ENCODE data around the gene FAM131C.
"Not testable (repeated sequence)": the region's sequence is repeated elsewhere in the genome, so short reads cannot be mapped to it uniquely, and the experiment has no call there.

FAM131C gene

GRCh38 chr1:16029003-16029268 is 44.5 kb downstream of the FAM131C start:
- H3K36me3 ChIP-seq (ENCODE audit: control insufficient read depth in 4 of 4, insufficient read depth in 4 of 4, low read length in 3 of 4); H3K9me3 ChIP-seq (ENCODE audit: control extremely low read depth in 1 of 5, control insufficient read depth in 4 of 5, insufficient read depth in 2 of 5, low read depth in 1 of 5, low read length in 4 of 5); H3K4me1 ChIP-seq (ENCODE audit: control extremely low read depth in 1 of 4, control insufficient read depth in 4 of 4, insufficient read depth in 4 of 4, low read length in 3 of 4); POLR2A ChIA-PET; DNase-seq; H3K4me3 ChIP-seq (ENCODE audit: control insufficient read depth in 1 of 7, extremely low read depth in 1 of 7, insufficient read depth in 4 of 7, low read depth in 2 of 7, low read length in 6 of 7); H3K27ac ChIP-seq (ENCODE audit: insufficient read depth in 1 of 2, low read depth in 1 of 2, low read length in 2 of 2, poor library complexity in 1 of 2, severe bottlenecking in 2 of 2): not testable (repeated sequence)
- CTCF ChIA-PET, result interaction anchor here (1.2 kb wide), 1 partner anchor 19 kb away, joined by 4 read pairs; no protein-coding TSS in a partner anchor
- WGBS (ENCODE audit: insufficient coverage), result no CpG with 5 or more reads among the region's 13 CpGs
- H3K27me3 ChIP-seq (replicated peaks in 2 of 5; ENCODE audit: control insufficient read depth in 4 of 5, insufficient read depth in 5 of 5, low read length in 4 of 5), result peaks cover 0 to 19% (median 0%) of the 10 kb centered on the region in 5 experiments

GRCh38 chr1:16028237-16029002 is 45.0 kb downstream of the FAM131C start:
- ChIA-PET POLR2A (no interaction called here), CTCF (interaction anchor here (1.2 kb wide), 1 partner anchor 19 kb away, joined by 4 read pairs; no protein-coding TSS in a partner anchor)
- 52% methylated on average over 10 of the region's 19 CpGs for WGBS (ENCODE audit: insufficient coverage)
- Histone ChIP-seq H3K4me1 (ENCODE audit: control extremely low read depth in 1 of 4, control insufficient read depth in 4 of 4, insufficient read depth in 4 of 4, low read length in 3 of 4) (peaks cover 0 to 7% (median 5%) of the 10 kb centered on the region in 4 experiments), H3K27ac (ENCODE audit: insufficient read depth in 1 of 2, low read depth in 1 of 2, low read length in 2 of 2, poor library complexity in 1 of 2, severe bottlenecking in 2 of 2) (no peak overlapping the region), H3K4me3 (ENCODE audit: control insufficient read depth in 1 of 7, extremely low read depth in 1 of 7, insufficient read depth in 4 of 7, low read depth in 2 of 7, low read length in 6 of 7) (no peak overlapping the region), H3K9me3 (ENCODE audit: control extremely low read depth in 1 of 5, control insufficient read depth in 4 of 5, insufficient read depth in 2 of 5, low read depth in 1 of 5, low read length in 4 of 5) (no peaks in the 10 kb centered on the region), H3K27me3 (replicated peaks in 2 of 5; ENCODE audit: control insufficient read depth in 4 of 5, insufficient read depth in 5 of 5, low read length in 4 of 5) (peaks cover 0 to 19% (median 0%) of the 10 kb centered on the region in 5 experiments), H3K36me3 (ENCODE audit: control insufficient read depth in 4 of 4, insufficient read depth in 4 of 4, low read length in 3 of 4) (no peaks in the 10 kb centered on the region)
- no peak for DNase-seq

- peak; percentile 54 to 73 (median 72) for DNase-seq
- peaks cover 0 to 21% (median 0%) of the 10 kb centered on the region in 5 experiments for H3K27me3 ChIP-seq (replicated peaks in 2 of 5; ENCODE audit: control insufficient read depth in 4 of 5, insufficient read depth in 5 of 5, low read length in 4 of 5)
- H3K4me3 ChIP-seq (ENCODE audit: control insufficient read depth in 1 of 7, extremely low read depth in 1 of 7, insufficient read depth in 4 of 7, low read depth in 2 of 7, low read length in 6 of 7), result peak overlapping the region in 3 of 7 experiments; percentile 28 to 47 (median 36)
Measured at GRCh38 chr1:16026723-16027484, 46.5 kb downstream of the FAM131C start.

GRCh38 chr1:16026302-16026701 is 47.1 kb downstream of the FAM131C start:
- DNase-seq; H3K4me1 ChIP-seq (ENCODE audit: control extremely low read depth in 1 of 4, control insufficient read depth in 4 of 4, insufficient read depth in 4 of 4, low read length in 3 of 4); POLR2A ChIA-PET; H3K36me3 ChIP-seq (ENCODE audit: control insufficient read depth in 4 of 4, insufficient read depth in 4 of 4, low read length in 3 of 4); H3K9me3 ChIP-seq (ENCODE audit: control extremely low read depth in 1 of 5, control insufficient read depth in 4 of 5, insufficient read depth in 2 of 5, low read depth in 1 of 5, low read length in 4 of 5); H3K27ac ChIP-seq (ENCODE audit: insufficient read depth in 1 of 2, low read depth in 1 of 2, low read length in 2 of 2, poor library complexity in 1 of 2, severe bottlenecking in 2 of 2); H3K4me3 ChIP-seq (ENCODE audit: control insufficient read depth in 1 of 7, extremely low read depth in 1 of 7, insufficient read depth in 4 of 7, low read depth in 2 of 7, low read length in 6 of 7): not testable (repeated sequence)
- CTCF ChIA-PET, result interaction anchor here (1.1 to 1.3 kb wide), 3 partner anchors 11 to 29 kb away, joined by 3 read pairs; no protein-coding TSS in a partner anchor
- WGBS (ENCODE audit: insufficient coverage), result 43% methylated on average over 2 of the region's 10 CpGs
- peaks cover 0 to 21% (median 0%) of the 10 kb centered on the region in 5 experiments for H3K27me3 ChIP-seq (replicated peaks in 2 of 5; ENCODE audit: control insufficient read depth in 4 of 5, insufficient read depth in 5 of 5, low read length in 4 of 5)

More at GRCh38 chr1:16026723-16027484, 46.5 kb downstream of the FAM131C start:
- POLR2A ChIA-PET, result interaction anchor here (0.6 kb wide), 1 partner anchor 39 kb away, joined by 3 read pairs; no protein-coding TSS in a partner anchor
- 1% methylated on average over 12 of the region's 33 CpGs for WGBS (ENCODE audit: insufficient coverage)
- H3K36me3 ChIP-seq (ENCODE audit: control insufficient read depth in 4 of 4, insufficient read depth in 4 of 4, low read length in 3 of 4), result no peaks in the 10 kb centered on the region
- H3K27ac ChIP-seq (ENCODE audit: insufficient read depth in 1 of 2, low read depth in 1 of 2, low read length in 2 of 2, poor library complexity in 1 of 2, severe bottlenecking in 2 of 2), result no peak overlapping the region
- peaks cover 0 to 7% (median 5%) of the 10 kb centered on the region in 4 experiments for H3K4me1 ChIP-seq (ENCODE audit: control extremely low read depth in 1 of 4, control insufficient read depth in 4 of 4, insufficient read depth in 4 of 4, low read length in 3 of 4)
- CTCF ChIA-PET, result interaction anchor here (1.1 to 1.3 kb wide), 3 partner anchors 12 to 28 kb away, joined by 3 read pairs; no protein-coding TSS in a partner anchor
- no peaks in the 10 kb centered on the region for H3K9me3 ChIP-seq (ENCODE audit: control extremely low read depth in 1 of 5, control insufficient read depth in 4 of 5, insufficient read depth in 2 of 5, low read depth in 1 of 5, low read length in 4 of 5)

GRCh38 chr1:16023050-16023653 is 50.3 kb downstream of the FAM131C start:
- POLR2A ChIA-PET, result no interaction called here
- Histone ChIP-seq H3K27ac (ENCODE audit: insufficient read depth in 1 of 2, low read depth in 1 of 2, low read length in 2 of 2, poor library complexity in 1 of 2, severe bottlenecking in 2 of 2) (no peak overlapping the region), H3K4me1 (ENCODE audit: control extremely low read depth in 1 of 4, control insufficient read depth in 4 of 4, insufficient read depth in 4 of 4, low read length in 3 of 4) (peaks cover 0 to 7% (median 5%) of the 10 kb centered on the region in 4 experiments), H3K36me3 (ENCODE audit: control insufficient read depth in 4 of 4, insufficient read depth in 4 of 4, low read length in 3 of 4) (no peaks in the 10 kb centered on the region), H3K27me3 (replicated peaks in 2 of 5; ENCODE audit: control insufficient read depth in 4 of 5, insufficient read depth in 5 of 5, low read length in 4 of 5) (peaks cover 0 to 13% (median 0%) of the 10 kb centered on the region in 5 experiments), H3K4me3 (ENCODE audit: control insufficient read depth in 1 of 7, extremely low read depth in 1 of 7, insufficient read depth in 4 of 7, low read depth in 2 of 7, low read length in 6 of 7) (no peak overlapping the region), H3K9me3 (ENCODE audit: control extremely low read depth in 1 of 5, control insufficient read depth in 4 of 5, insufficient read depth in 2 of 5, low read depth in 1 of 5, low read length in 4 of 5) (no peaks in the 10 kb centered on the region)
- WGBS (ENCODE audit: insufficient coverage), result 88% methylated on average over 4 of the region's 7 CpGs
- no peak for DNase-seq
- CTCF ChIA-PET, result interaction anchor here (1.7 kb wide), 1 partner anchor 9 kb away, joined by 3 read pairs; no protein-coding TSS in a partner anchor

- CTCF ChIA-PET, result no interaction called here
- no peak for DNase-seq
- POLR2A ChIA-PET, result no interaction called here
- Histone ChIP-seq H3K27me3 (replicated peaks in 2 of 5; ENCODE audit: control insufficient read depth in 4 of 5, insufficient read depth in 5 of 5, low read length in 4 of 5) (peaks cover 0 to 7% (median 0%) of the 10 kb centered on the region in 5 experiments), H3K36me3 (ENCODE audit: control insufficient read depth in 4 of 4, insufficient read depth in 4 of 4, low read length in 3 of 4) (no peaks in the 10 kb centered on the region), H3K4me1 (ENCODE audit: control extremely low read depth in 1 of 4, control insufficient read depth in 4 of 4, insufficient read depth in 4 of 4, low read length in 3 of 4) (peaks cover 0 to 6% (median 5%) of the 10 kb centered on the region in 4 experiments), H3K4me3 (ENCODE audit: control insufficient read depth in 1 of 7, extremely low read depth in 1 of 7, insufficient read depth in 4 of 7, low read depth in 2 of 7, low read length in 6 of 7) (no peak overlapping the region), H3K9me3 (ENCODE audit: control extremely low read depth in 1 of 5, control insufficient read depth in 4 of 5, insufficient read depth in 2 of 5, low read depth in 1 of 5, low read length in 4 of 5) (no peaks in the 10 kb centered on the region), H3K27ac (ENCODE audit: insufficient read depth in 1 of 2, low read depth in 1 of 2, low read length in 2 of 2, poor library complexity in 1 of 2, severe bottlenecking in 2 of 2) (no peak overlapping the region)
- WGBS (ENCODE audit: insufficient coverage), result 63% methylated on average over 5 of the region's 11 CpGs
Measured at GRCh38 chr1:16022393-16022792, 51.1 kb downstream of the FAM131C start.

Data from common myeloid progenitor, CD34-positive (primary cell).